SKM-1 (cell line): Measurements from ENCODE around the gene TFB1M.
A peak's percentile ranks its signal among the peaks of the same experiment; 100 is the strongest.
"Not testable (repeated sequence)": the region's sequence is repeated elsewhere in the genome, so short reads cannot be mapped to it uniquely, and the experiment has no call there.

ENCODE experiments used
- DNase-seq: peaks from one replicate; lab custom pipeline; 2025; ENCODE audit not compliant: unreplicated experiment; lab: John Stamatoyannopoulos, UW

The TFB1M gene

GRCh38 chr6:155244434-155244833 lies 69.8 kb downstream of the TFB1M start:
- DNase-seq: no peak

DNA sequence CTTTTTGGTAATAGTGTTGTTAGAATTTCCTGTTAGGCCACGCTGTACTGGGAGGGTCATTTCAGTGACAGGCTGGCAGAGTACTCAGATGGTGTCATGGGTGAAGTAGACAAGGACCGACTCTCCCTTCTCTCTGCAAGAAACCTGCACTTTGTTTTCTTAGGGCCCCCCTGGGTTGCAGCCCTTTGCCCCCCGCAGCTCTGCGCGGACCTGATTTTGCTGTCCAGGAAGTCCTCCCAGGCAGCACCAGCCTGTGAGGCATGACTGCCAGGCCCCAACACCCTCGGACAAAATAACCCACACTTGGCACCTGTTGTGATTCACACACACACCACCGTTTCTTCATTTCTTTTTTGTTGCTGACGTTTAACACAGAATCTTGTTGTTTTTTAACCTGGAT lies 72.3 kb downstream of the TFB1M start:
- no peak for DNase-seq

DNA sequence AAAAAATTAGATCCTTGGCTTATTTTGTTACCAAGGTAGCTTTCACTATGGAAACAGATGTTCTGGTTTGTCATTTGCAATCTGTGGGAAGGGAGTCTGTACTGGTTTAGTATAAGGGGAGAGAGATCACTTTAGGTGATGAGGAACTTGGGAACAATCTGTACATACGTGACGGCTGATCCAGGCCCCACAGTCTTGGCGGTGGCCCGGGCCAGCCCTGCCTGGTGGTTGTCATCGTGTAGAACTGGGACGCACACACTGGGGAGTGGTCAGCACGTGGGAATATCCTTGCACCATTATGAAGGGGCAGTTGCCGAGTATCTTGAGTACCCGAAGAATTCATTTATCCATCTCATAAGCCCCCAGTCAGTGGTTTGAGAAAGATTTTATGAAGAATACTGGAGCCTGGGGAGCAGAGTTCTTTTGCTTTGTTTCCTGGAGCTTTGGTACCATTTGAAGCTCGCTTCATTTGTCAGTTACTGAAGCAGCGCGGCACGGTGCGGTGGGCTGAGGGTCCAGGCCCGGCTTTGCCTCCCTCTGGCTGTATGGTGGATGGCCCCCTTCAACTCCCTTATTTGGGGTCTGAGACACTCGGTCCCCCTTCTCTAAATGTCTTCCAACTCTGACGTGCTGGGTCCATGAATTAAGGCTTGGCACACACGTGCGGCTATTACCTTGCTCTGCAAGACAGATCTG lies 73.2 kb downstream of the TFB1M start:
- DNase-seq: no peak

GRCh38 chr6:155237613-155238012 lies 76.7 kb downstream of the TFB1M start:
- no peak for DNase-seq

- no peak for DNase-seq
These were observed 79.2 kb downstream of the TFB1M start for GRCh38 chr6:155235087-155235486.

DNA sequence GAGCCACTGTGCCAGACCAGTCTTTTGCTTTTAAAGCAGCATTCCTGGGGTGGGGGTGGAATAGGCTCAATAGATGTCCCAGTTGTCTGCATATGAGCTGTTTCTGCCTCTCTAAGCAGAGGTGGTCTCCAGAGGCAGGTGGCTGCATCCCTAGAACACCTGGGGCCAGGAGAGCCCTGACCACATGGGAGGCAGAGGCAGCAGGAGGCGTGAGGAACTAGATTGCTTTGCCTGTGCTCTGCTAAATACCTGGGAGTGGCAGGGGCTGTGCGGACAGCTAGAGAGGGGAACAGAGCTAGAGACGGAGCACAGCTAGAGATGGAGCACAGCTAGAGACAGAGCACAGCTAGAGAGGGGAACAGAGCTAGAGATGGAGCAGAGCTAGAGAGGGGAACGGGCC lies 79.6 kb downstream of the TFB1M start:
- DNase-seq: no peak

- no peak for DNase-seq
These were observed 80.1 kb downstream of the TFB1M start for GRCh38 chr6:155234167-155234566.

DNA sequence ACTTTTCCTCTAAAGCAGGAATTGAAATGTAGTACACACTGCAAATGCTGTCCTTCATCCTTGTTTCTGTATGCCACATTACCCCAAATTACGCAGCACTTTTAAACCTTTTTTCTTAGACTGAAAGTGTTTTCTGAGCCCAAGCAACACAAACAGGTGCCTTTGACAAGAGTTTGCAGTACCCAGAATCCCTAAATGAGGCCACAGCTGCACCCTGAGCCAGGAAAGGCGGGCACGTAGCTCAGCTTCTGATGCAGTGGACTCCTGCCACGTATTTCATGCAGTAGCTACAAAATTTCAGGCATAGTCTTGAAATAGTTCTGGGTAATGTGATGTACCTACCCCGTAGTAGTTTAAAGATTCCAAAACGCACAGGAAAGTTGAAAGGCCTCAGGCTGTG lies 81.4 kb downstream of the TFB1M start:
- no peak for DNase-seq

DNA sequence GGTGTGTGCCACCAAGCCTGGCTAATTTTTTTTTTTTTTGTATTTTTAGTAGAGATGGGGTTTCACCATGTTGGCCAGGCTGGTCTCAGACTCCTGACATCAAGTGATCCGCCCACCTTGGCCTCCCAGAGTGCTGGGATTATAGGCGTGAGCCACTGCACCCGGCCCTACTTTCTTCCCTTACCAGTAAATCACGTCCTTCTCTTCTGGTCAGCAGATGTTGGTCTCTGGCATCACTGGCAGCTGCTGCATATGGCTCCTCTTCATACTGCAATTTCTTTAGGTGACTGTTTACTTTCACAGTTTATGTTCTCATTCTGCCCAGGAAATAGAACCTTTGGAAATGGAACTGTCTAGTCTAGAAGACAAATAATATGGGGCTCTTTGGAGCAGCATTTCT lies 83.3 kb downstream of the TFB1M start:
- not testable (repeated sequence) for DNase-seq

GRCh38 chr6:155228546-155229166 lies 85.6 kb downstream of the TFB1M start:
- no peak for DNase-seq

GRCh38 chr6:155227046-155227445 lies 87.2 kb downstream of the TFB1M start:
- no peak for DNase-seq

- no peak for DNase-seq
These were observed 89.7 kb downstream of the TFB1M start for GRCh38 chr6:155224618-155225017.

DNA sequence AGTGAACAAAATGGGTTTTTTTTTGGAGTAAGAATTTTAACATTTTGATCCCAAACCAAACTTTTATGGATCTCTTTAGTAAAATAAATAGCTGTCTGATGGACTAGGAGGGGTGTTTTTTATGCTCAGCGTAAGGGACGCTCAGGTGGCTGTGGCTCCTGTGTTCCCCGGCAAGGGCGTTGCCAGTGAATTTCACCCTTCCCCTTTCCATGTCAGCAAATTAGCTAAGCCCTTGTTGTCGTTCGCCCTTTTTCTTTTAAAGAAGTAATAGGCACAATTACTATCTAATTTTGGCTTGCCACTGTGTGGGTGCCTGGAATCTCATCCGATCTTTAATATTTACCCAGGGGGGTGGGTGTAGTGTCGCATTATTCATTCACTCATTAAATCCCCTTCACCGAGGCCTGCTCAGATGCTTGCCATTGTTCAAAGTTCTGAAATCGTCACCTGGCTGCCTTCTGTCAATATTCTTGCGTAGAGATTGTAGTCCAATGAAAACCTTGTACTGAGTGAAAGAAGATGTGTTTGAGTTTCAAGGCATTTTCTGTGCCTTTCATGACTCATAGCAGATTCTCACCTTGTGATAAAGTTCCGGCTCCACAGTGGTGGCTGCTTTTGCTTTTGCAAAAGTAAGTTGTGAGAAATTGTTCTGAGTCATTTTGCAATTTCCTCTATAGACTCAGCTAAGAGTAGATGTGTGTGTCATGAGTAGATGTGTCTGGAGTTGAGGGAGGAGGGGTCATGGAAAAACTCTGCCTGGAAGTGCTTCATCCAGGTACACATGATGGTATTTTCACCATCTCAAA lies 90.4 kb downstream of the TFB1M start:
- DNase-seq: peak; percentile 71

GRCh38 chr6:155222506-155222905 lies 91.8 kb downstream of the TFB1M start:
- DNase-seq: no peak

GRCh38 chr6:155221086-155221485 lies 93.2 kb downstream of the TFB1M start:
- DNase-seq: no peak

- DNase-seq: no peak
These were observed 94.4 kb downstream of the TFB1M start for GRCh38 chr6:155219858-155220301.

DNA sequence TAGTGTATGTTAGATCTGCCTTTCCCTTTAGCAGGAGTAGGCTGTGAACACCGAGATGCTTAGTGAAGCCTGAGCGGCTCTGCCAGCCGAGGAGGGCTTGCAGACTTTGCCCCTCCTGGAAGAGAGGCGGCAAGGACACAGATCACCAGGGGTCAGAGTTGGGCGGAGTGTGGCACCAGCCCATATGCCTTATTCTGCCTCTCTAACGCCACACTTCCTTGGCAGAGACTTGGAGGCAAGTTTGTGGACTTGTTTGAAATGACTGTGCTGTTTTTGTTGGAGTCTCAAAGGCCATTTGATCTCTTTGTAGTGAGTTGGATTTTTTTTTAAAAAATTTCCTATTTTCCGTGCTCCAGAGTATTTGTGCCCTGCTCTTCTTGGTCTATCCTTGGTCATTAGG lies 95.0 kb downstream of the TFB1M start:
- DNase-seq: no peak

- DNase-seq: not testable (repeated sequence)
These were observed 95.6 kb downstream of the TFB1M start for GRCh38 chr6:155218711-155219110.

DNA sequence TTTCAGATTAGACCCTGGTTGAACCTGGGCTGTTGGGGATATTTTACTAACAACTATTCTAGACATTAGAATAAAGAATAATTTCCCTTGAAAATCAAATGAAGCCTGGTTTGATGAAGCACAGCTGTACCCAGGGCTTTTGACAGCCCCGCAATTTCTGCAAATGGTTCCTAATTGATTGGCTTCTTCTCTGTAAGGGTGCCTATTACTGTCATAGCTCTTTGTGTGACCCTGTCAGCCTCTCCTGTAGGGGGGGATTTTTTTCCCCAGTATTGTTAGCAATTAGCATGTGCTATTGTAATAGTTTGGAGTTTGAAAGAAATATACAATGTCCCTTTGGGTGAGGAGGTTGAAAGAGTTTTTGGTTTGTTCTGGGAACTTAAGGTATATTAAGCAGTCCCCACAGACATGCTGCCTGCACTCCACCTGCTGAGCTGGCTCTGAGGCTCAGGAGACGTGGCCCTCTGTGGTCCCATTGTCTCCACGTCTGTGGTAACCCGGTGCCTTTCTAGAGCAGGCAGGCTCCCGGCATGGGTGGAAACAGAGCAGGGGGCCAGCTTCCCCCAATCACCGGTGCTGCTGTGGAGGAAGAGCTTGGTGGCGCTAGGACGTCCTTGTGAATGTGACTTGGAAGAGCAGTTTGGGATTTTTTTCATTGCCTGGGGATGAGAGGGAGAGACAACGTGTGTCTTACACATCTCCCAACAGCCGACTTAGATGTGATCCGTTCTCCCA lies 97.8 kb downstream of the TFB1M start:
- no peak for DNase-seq

DNA sequence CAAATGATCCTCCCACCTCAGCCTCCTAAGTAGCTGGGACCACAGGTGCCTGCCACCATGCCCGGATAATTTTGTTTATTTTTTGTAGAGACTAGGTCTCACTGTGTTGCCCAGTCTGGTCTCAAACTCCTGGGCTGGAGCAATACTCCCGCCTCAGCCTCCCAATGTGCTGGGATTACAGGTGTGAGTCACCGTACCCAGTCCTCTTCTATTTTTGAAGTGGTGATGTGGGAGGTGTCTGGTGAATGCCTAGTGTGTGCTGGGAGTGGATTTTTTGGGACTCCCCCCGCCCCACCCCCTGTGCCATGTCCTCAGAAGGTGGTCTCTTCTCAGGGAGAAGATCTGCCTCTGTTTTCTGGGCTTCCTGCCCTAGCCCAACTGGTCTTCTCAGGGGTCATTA lies 98.4 kb downstream of the TFB1M start:
- DNase-seq: no peak

- DNase-seq: no peak
These were observed 100.5 kb downstream of the TFB1M start for GRCh38 chr6:155213611-155214372.
